GM23338 (cell line): Measurements from ENCODE around the gene CYP46A1. TPM values are rescaled to one million over a fixed set of nuclear protein-coding genes. Genes with fewer than 3 reads are reported as not detected.

Source experiments
- ATAC-seq: fragments of 200-7000 bp; cut with Tn5 transposase; 3 replicates; pipeline ENCODE4 v1.9.1; 2020
- DNase-seq: peaks from one replicate; pipeline ENCODE4 v3.0.0-alpha.2; 2015; ENCODE audit warnings: low spot score
- H2AFZ ChIP-seq: fragments of 200-600 bp; sonication (generic); 2 replicates; pipeline ENCODE4 v1.8.0; 2016; ENCODE audit warnings: antibody characterized with exemption, mild to moderate bottlenecking, moderate library complexity
- H3F3A ChIP-seq: fragments of 200-600 bp; sonication (generic); replicated peaks from 2 replicates; pipeline ENCODE4 v1.8.0; 2017; ENCODE audit warnings: antibody characterized with exemption, mixed run types, low read depth
- H3K27ac ChIP-seq: fragments of 200-600 bp; sonication (generic); 2 replicates; pipeline ENCODE4 v1.6.1; 2016; ENCODE audit warnings: low read depth
- H3K27me3 ChIP-seq: fragments of 200-600 bp; sonication (generic); 2 replicates; pipeline ENCODE4 v1.8.0; 2016; ENCODE audit warnings: mild to moderate bottlenecking, mixed run types, moderate library complexity; ENCODE audit not compliant: insufficient read depth
- H3K36me3 ChIP-seq: fragments of 200-600 bp; sonication (generic); 2 replicates; pipeline ENCODE4 v1.8.0; 2016; ENCODE audit warnings: mild to moderate bottlenecking; ENCODE audit not compliant: insufficient read depth
- H3K4me1 ChIP-seq: fragments of 200-600 bp; sonication (generic); 2 replicates; pipeline ENCODE4 v1.8.0; 2016; ENCODE audit warnings: mild to moderate bottlenecking, moderate library complexity; ENCODE audit not compliant: insufficient read depth
- H3K4me2 ChIP-seq: fragments of 200-600 bp; sonication (generic); 2 replicates; pipeline ENCODE4 v1.7.1; 2017; ENCODE audit warnings: mixed run types
- H3K4me3 ChIP-seq: fragments of 200-600 bp; sonication (generic); 2 replicates; pipeline ENCODE4 v1.6.1; 2016; ENCODE audit warnings: mixed run types
- H3K79me2 ChIP-seq: fragments of 200-600 bp; sonication (generic); replicated peaks from 2 replicates; pipeline ENCODE4 v1.8.0; 2017; ENCODE audit warnings: mild to moderate bottlenecking; ENCODE audit not compliant: insufficient read depth
- H3K9me2 ChIP-seq: fragments of 200-600 bp; sonication (generic); 2 replicates; pipeline ENCODE4 v1.8.0; 2017; ENCODE audit not compliant: insufficient read depth
- H4K20me1 ChIP-seq: fragments of 200-600 bp; sonication (generic); replicated peaks from 2 replicates; pipeline ENCODE4 v1.8.0; 2017; ENCODE audit warnings: mild to moderate bottlenecking; ENCODE audit not compliant: insufficient read depth
- H3K27ac Mint-ChIP-seq: 2 replicates; pipeline ENCODE4 v1.8.0; 2020; ENCODE audit warnings: inconsistent platforms, mild to moderate bottlenecking, moderate library complexity, mixed read lengths
- H3K27me3 Mint-ChIP-seq: 3 replicates; pipeline ENCODE4 v1.8.0; 2022; ENCODE audit warnings: low read depth, mild to moderate bottlenecking, moderate library complexity, mixed read lengths, inconsistent platforms; ENCODE audit not compliant: insufficient read depth, poor library complexity
- H3K36me3 Mint-ChIP-seq: 3 replicates; pipeline ENCODE4 v1.8.0; 2021; ENCODE audit warnings: low read depth, mild to moderate bottlenecking, inconsistent platforms, moderate library complexity, mixed read lengths
- H3K4me1 Mint-ChIP-seq: 3 replicates; pipeline ENCODE4 v1.8.0; 2020; ENCODE audit warnings: mild to moderate bottlenecking, inconsistent platforms, mixed read lengths
- H3K4me3 Mint-ChIP-seq: 3 replicates; pipeline ENCODE4 v1.8.0; 2021; ENCODE audit warnings: moderate library complexity, mild to moderate bottlenecking, inconsistent platforms, mixed read lengths
- H3K9me3 Mint-ChIP-seq: 3 replicates; pipeline ENCODE4 v1.8.0; 2020; ENCODE audit warnings: moderate library complexity, mild to moderate bottlenecking, inconsistent platforms, mixed read lengths
- CREB1 ChIP-seq: fragments of 250-450 bp; sonication (Bioruptor Pico); IDR thresholded peaks from 2 replicates; pipeline ENCODE4 v1.5.0; 2020; ENCODE audit warnings: low read depth, mild to moderate bottlenecking, moderate library complexity
- EZH2 ChIP-seq: fragments of 200-600 bp; sonication (generic); IDR thresholded peaks from one replicate; pipeline ENCODE4 v1.8.0; 2017; ENCODE audit warnings: antibody characterized with exemption, mild to moderate bottlenecking, low read depth; ENCODE audit not compliant: unreplicated experiment
- EZH2phosphoT487 ChIP-seq: fragments of 200-600 bp; sonication (generic); IDR thresholded peaks from one replicate; pipeline ENCODE4 v1.8.1; 2018; ENCODE audit warnings: antibody characterized with exemption; ENCODE audit not compliant: unreplicated experiment
- JUNB ChIP-seq: IDR thresholded peaks from one replicate; pipeline ENCODE4 v1.6.1; 2016; ENCODE audit warnings: antibody characterized with exemption; ENCODE audit not compliant: unreplicated experiment
- NANOG ChIP-seq: IDR thresholded peaks from 2 replicates; pipeline ENCODE4 v1.6.1; 2016; ENCODE audit warnings: antibody characterized with exemption, borderline replicate concordance
- POLR2AphosphoS5 ChIP-seq: IDR thresholded peaks from 2 replicates; pipeline ENCODE4 v1.6.1; 2016; ENCODE audit warnings: antibody characterized with exemption, low read depth
- STAT1 ChIP-seq: IDR thresholded peaks from one replicate; pipeline ENCODE4 v1.6.1; 2016; ENCODE audit warnings: antibody characterized with exemption; ENCODE audit not compliant: unreplicated experiment
- ZNF114 ChIP-seq: fragments of 250-450 bp; sonication (Bioruptor Pico); IDR thresholded peaks from 2 replicates; pipeline ENCODE4 v1.5.0; 2020; ENCODE audit warnings: mild to moderate bottlenecking, moderate library complexity
- ZNF331 ChIP-seq: fragments of 250-450 bp; sonication (Bioruptor Pico); IDR thresholded peaks from 2 replicates; pipeline ENCODE4 v1.5.0; 2020; ENCODE audit warnings: low read depth, mild to moderate bottlenecking, moderate library complexity
- polyA plus RNA-seq: library from polyadenylated mRNA; unstranded; fragments of >200 nt; fragmentation: Nextera tagmentation; extraction: Ambion mirVana; gene quantifications from 2 replicates; pipeline ENCODE4 v1.2.1, GENCODE V29; 2016
- total RNA-seq: library from RNA; depleted of rRNA; stranded (reverse); fragments of >200 nt; shearing (Covaris generic); gene quantifications from 2 replicates; pipeline ENCODE4 v1.2.3, GENCODE V29; 2014
- TF ChIP-seq, protein P1 (sequence below): IDR thresholded peaks from 2 replicates; pipeline ENCODE4 v1.6.1; 2016; ENCODE audit warnings: antibody characterized with exemption
- TF ChIP-seq, protein P2 (sequence below): fragments of 250-450 bp; sonication (Bioruptor Pico); IDR thresholded peaks from 2 replicates; pipeline ENCODE4 v1.5.0; 2020; ENCODE audit warnings: mild to moderate bottlenecking, moderate library complexity
- TF ChIP-seq, protein P3 (sequence below), 2 experiments: fragments of 200-600 bp in 1 of 2; sonication (generic) in 1 of 2; conservative IDR thresholded peaks; 2 replicates each; pipeline versions ENCODE4 v1.5.1 to v1.6.1; 2016 to 2017; ENCODE audit warnings: antibody characterized with exemption in 2 of 2, low read depth in 2 of 2, mild to moderate bottlenecking in 2 of 2, moderate library complexity in 1 of 2
- TF ChIP-seq, protein P4 (sequence below): IDR thresholded peaks from one replicate; pipeline ENCODE4 v1.6.1; 2018; ENCODE audit warnings: antibody characterized with exemption; ENCODE audit not compliant: unreplicated experiment

CYP46A1 gene
- total and polyA plus RNA-seq, 2 experiments from 2014 or later = 0.59 to 0.66 TPM

DNA sequence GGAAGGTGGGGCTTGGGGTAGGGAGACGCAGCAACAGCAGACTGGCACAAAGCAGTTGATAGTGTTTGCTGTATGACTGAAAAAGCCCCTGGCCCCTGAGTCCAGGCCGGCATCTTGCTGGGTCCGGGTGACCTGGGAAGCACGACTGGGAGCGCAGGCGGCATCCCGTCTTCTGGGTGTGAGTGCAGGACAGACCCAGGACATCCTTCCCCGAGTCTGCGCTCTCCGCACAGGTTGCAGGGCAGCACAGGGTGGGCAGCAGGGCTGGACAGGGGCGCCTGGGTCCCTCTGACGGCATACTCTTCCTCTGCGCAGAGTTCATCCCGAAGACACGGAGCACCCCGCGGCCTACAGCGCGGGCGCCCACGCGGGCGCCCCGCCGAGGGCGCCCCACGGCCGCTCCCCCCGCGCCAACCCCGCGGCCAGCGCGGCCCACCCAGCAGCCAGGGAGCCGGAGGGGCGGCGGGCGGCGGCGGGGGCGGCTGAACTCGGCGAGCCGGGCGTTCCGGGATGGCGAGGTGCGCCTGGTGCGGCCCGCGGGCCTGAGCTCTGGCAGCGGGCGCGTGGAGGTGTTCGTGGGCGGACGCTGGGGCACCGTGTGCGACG lies 9.2 kb upstream of the CYP46A1 start:
- Histone ChIP-seq H3K4me2 (no peak overlapping the region), H3K27me3 (no peaks in the 10 kb centered on the region), H3K27ac (no peak overlapping the region), H3K36me3 (no peaks in the 10 kb centered on the region), H3K4me1 (peaks cover 31% of the 10 kb centered on the region), H3K4me3 (no peak overlapping the region), H3K9me2 (no peaks in the 10 kb centered on the region), H2AFZ (no peak overlapping the region), H3F3A (no peaks in the 10 kb centered on the region), H3K79me2 (no peaks in the 10 kb centered on the region), H4K20me1 (no peaks in the 10 kb centered on the region)
- H3K27ac Mint-ChIP-seq = no peak overlapping the region
- ATAC-seq (no peak), DNase-seq (no peak)
- TF ChIP-seq, protein P1, sequence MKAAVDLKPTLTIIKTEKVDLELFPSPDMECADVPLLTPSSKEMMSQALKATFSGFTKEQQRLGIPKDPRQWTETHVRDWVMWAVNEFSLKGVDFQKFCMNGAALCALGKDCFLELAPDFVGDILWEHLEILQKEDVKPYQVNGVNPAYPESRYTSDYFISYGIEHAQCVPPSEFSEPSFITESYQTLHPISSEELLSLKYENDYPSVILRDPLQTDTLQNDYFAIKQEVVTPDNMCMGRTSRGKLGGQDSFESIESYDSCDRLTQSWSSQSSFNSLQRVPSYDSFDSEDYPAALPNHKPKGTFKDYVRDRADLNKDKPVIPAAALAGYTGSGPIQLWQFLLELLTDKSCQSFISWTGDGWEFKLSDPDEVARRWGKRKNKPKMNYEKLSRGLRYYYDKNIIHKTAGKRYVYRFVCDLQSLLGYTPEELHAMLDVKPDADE = no peak
- TF ChIP-seq JUNB = no peak
- no peak for TF ChIP-seq CREB1 (CRISPR knock-in tag)
- no peak for TF ChIP-seq POLR2AphosphoS5
- TF ChIP-seq, protein P2, sequence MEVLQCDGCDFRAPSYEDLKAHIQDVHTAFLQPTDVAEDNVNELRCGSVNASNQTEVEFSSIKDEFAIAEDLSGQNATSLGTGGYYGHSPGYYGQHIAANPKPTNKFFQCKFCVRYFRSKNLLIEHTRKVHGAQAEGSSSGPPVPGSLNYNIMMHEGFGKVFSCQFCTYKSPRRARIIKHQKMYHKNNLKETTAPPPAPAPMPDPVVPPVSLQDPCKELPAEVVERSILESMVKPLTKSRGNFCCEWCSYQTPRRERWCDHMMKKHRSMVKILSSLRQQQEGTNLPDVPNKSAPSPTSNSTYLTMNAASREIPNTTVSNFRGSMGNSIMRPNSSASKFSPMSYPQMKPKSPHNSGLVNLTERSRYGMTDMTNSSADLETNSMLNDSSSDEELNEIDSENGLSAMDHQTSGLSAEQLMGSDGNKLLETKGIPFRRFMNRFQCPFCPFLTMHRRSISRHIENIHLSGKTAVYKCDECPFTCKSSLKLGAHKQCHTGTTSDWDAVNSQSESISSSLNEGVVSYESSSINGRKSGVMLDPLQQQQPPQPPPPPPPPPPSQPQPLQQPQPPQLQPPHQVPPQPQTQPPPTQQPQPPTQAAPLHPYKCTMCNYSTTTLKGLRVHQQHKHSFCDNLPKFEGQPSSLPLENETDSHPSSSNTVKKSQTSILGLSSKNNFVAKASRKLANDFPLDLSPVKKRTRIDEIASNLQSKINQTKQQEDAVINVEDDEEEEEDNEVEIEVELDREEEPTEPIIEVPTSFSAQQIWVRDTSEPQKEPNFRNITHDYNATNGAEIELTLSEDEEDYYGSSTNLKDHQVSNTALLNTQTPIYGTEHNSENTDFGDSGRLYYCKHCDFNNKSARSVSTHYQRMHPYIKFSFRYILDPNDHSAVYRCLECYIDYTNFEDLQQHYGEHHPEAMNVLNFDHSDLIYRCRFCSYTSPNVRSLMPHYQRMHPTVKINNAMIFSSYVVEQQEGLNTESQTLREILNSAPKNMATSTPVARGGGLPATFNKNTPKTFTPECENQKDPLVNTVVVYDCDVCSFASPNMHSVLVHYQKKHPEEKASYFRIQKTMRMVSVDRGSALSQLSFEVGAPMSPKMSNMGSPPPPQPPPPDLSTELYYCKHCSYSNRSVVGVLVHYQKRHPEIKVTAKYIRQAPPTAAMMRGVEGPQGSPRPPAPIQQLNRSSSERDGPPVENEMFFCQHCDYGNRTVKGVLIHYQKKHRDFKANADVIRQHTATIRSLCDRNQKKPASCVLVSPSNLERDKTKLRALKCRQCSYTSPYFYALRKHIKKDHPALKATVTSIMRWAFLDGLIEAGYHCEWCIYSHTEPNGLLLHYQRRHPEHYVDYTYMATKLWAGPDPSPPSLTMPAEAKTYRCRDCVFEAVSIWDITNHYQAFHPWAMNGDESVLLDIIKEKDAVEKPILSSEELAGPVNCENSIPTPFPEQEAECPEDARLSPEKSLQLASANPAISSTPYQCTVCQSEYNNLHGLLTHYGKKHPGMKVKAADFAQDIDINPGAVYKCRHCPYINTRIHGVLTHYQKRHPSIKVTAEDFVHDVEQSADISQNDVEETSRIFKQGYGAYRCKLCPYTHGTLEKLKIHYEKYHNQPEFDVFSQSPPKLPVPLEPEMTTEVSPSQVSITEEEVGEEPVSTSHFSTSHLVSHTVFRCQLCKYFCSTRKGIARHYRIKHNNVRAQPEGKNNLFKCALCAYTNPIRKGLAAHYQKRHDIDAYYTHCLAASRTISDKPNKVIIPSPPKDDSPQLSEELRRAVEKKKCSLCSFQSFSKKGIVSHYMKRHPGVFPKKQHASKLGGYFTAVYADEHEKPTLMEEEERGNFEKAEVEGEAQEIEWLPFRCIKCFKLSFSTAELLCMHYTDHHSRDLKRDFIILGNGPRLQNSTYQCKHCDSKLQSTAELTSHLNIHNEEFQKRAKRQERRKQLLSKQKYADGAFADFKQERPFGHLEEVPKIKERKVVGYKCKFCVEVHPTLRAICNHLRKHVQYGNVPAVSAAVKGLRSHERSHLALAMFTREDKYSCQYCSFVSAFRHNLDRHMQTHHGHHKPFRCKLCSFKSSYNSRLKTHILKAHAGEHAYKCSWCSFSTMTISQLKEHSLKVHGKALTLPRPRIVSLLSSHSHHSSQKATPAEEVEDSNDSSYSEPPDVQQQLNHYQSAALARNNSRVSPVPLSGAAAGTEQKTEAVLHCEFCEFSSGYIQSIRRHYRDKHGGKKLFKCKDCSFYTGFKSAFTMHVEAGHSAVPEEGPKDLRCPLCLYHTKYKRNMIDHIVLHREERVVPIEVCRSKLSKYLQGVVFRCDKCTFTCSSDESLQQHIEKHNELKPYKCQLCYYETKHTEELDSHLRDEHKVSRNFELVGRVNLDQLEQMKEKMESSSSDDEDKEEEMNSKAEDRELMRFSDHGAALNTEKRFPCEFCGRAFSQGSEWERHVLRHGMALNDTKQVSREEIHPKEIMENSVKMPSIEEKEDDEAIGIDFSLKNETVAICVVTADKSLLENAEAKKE (CRISPR knock-in tag) = no peak
- TF ChIP-seq ZNF114 (CRISPR knock-in tag) = no peak
- no peak for TF ChIP-seq EZH2
- no peak for TF ChIP-seq STAT1
- no peak for TF ChIP-seq EZH2phosphoT487
- no peak for TF ChIP-seq NANOG
- TF ChIP-seq, protein P3, sequence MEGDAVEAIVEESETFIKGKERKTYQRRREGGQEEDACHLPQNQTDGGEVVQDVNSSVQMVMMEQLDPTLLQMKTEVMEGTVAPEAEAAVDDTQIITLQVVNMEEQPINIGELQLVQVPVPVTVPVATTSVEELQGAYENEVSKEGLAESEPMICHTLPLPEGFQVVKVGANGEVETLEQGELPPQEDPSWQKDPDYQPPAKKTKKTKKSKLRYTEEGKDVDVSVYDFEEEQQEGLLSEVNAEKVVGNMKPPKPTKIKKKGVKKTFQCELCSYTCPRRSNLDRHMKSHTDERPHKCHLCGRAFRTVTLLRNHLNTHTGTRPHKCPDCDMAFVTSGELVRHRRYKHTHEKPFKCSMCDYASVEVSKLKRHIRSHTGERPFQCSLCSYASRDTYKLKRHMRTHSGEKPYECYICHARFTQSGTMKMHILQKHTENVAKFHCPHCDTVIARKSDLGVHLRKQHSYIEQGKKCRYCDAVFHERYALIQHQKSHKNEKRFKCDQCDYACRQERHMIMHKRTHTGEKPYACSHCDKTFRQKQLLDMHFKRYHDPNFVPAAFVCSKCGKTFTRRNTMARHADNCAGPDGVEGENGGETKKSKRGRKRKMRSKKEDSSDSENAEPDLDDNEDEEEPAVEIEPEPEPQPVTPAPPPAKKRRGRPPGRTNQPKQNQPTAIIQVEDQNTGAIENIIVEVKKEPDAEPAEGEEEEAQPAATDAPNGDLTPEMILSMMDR (conservative IDR thresholded peaks at IDR 0.05; ENCODE audit: low read depth in 2 of 2) = no peak
- no peak for TF ChIP-seq ZNF331 (CRISPR knock-in tag)
- TF ChIP-seq, protein P4, sequence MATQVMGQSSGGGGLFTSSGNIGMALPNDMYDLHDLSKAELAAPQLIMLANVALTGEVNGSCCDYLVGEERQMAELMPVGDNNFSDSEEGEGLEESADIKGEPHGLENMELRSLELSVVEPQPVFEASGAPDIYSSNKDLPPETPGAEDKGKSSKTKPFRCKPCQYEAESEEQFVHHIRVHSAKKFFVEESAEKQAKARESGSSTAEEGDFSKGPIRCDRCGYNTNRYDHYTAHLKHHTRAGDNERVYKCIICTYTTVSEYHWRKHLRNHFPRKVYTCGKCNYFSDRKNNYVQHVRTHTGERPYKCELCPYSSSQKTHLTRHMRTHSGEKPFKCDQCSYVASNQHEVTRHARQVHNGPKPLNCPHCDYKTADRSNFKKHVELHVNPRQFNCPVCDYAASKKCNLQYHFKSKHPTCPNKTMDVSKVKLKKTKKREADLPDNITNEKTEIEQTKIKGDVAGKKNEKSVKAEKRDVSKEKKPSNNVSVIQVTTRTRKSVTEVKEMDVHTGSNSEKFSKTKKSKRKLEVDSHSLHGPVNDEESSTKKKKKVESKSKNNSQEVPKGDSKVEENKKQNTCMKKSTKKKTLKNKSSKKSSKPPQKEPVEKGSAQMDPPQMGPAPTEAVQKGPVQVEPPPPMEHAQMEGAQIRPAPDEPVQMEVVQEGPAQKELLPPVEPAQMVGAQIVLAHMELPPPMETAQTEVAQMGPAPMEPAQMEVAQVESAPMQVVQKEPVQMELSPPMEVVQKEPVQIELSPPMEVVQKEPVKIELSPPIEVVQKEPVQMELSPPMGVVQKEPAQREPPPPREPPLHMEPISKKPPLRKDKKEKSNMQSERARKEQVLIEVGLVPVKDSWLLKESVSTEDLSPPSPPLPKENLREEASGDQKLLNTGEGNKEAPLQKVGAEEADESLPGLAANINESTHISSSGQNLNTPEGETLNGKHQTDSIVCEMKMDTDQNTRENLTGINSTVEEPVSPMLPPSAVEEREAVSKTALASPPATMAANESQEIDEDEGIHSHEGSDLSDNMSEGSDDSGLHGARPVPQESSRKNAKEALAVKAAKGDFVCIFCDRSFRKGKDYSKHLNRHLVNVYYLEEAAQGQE = no peak
- peaks cover 27% of the 10 kb centered on the region for H3K9me3 Mint-ChIP-seq
- H3K4me3 Mint-ChIP-seq = no peak overlapping the region
- H3K36me3 Mint-ChIP-seq = peaks cover 22% of the 10 kb centered on the region; the same call in 2 of the 3 replicates
- H3K27me3 Mint-ChIP-seq = peaks cover 10% of the 10 kb centered on the region
- H3K4me1 Mint-ChIP-seq = peaks cover 34% of the 10 kb centered on the region
